ENCODE data around the gene OR14A2.
"Not testable (repeated sequence)": the region's sequence is repeated elsewhere in the genome, so short reads cannot be mapped to it uniquely, and the experiment has no call there.

OR14A2 gene

DNA sequence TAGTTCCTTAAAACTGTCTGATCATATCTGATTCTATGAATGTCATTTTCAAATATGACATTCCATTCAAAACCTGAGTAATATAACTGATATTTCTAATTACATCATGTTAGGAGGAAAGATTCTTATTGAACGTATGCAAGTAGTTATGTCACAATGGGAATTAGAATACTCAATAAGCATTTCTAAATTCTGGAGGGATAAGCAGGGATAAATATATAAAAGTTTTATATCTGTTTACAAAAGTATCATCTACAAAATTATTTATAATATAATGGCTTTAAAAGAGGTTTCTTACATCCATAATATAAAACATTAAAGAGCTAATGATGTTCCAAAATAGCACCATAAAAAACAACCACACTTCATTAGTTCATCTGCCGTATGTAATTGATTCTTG, at the start of gene OR14A2:
Gene OR14A2, minus strand, starts transcription at position 101 of the 400 bp plus-strand sequence.
- Mint-ChIP-seq H3K27me3 (no peaks in the 10 kb centered on the region), H3K27ac (no peak within 1 kb of the TSS), H3K4me1 (no peaks in the 10 kb centered on the region), H3K36me3 (no peaks in the 10 kb centered on the region), H3K4me3 (no peak within 1 kb of the TSS), H3K9me3 (no peaks in the 10 kb centered on the region)

DNA sequence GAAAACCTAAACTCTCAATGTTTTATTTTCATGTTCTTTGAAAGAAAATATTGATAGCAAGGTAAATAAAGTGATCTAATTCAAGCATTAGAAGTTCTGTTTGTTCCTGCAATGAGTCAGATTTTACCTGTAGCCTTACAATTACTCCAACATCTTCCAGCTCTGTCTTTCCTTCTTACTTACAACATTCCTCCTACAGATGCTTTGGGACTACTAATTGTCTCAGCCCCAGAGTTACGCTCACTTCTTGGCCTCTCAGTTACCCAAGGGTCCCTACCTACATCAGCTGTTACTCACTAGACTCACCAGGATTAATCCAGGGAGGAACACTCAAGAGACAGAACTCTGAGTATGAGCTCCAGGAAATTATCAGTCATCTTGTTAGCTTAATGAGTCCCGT, 49.6 kb upstream of the OR14A2 start:
- Mint-ChIP-seq H3K4me3 (no peak overlapping the region), H3K4me1 (no peaks in the 10 kb centered on the region), H3K27ac (no peak overlapping the region), H3K36me3 (no peaks in the 10 kb centered on the region), H3K9me3 (peaks cover 6% of the 10 kb centered on the region), H3K27me3 (no peaks in the 10 kb centered on the region)

DNA sequence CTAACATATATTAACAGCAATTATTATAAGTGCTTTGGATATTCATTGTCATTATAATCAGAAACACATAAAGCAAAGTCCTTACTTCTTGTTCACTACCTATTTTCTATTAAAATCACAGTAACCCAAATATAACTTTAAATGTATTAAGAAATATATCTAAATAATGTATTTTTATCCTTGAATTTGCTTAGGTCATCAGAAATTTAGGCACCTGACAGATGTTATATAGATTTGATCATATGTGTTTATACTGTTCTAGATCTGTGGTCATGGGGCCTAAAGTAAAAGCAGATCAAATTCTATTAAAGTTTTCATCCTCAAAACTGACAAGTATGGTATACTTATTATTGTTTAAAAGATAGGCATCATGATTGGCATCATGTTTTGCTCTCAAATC, 21.7 kb upstream of the OR14A2 start:
- H3K27me3 Mint-ChIP-seq: no peaks in the 10 kb centered on the region
- H3K27ac Mint-ChIP-seq: no peak overlapping the region
- no peaks in the 10 kb centered on the region for H3K36me3 Mint-ChIP-seq
- H3K4me1 Mint-ChIP-seq: no peaks in the 10 kb centered on the region
- H3K9me3 Mint-ChIP-seq: peaks cover 8% of the 10 kb centered on the region
- no peak overlapping the region for H3K4me3 Mint-ChIP-seq

DNA sequence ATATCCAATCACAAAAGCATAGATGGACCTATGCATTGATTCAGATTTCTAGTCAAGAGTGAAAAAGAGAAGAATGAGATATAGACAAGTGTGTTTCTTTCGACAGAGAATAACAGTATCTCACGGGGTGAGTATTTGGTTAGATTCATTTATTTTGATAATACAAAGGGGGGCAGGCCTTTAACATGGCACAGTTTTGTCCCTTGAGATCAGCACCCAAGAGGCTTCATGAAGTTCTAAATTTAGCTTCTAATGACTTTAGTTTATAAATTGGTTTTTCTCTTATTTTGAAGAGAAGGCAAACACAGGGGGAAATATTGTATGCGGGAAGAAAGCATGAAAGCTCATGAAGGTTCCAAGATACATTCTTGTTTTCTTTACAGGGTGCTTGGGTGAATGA, 12.5 kb upstream of the OR14A2 start, which contains the start of gene OR1C1:
Gene OR1C1, minus strand, starts transcription at position 101 of the 400 bp plus-strand sequence. CDS start 2,150 bp downstream, outside the sequence.
- H3K27ac Mint-ChIP-seq: no peak within 1 kb of the TSS
- no peak within 1 kb of the TSS for H3K4me3 Mint-ChIP-seq
- H3K9me3 Mint-ChIP-seq: no peaks in the 10 kb centered on the region
- H3K4me1 Mint-ChIP-seq: no peaks in the 10 kb centered on the region
- no peaks in the 10 kb centered on the region for H3K27me3 Mint-ChIP-seq
- H3K36me3 Mint-ChIP-seq: no peaks in the 10 kb centered on the region

DNA sequence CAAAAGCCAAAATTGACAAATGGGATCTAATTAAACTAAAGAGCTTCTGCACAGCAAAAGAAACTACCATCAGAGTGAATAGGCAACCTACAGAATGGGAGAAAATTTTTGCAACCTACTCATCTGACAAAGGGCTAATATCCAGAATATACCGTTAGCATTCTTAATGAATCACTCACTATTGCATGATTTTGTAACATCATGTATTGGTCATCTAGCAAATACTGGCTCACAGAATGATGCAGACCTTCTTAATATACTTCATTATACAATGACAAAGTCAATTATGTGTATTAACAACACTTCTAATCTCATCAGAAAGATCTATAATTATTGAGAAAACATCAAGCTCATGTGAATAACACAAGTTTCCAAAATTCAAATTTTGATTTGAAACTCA, 6.4 kb upstream of the OR14A2 start:
- H3K27ac Mint-ChIP-seq, H3K4me3 Mint-ChIP-seq, H3K36me3 Mint-ChIP-seq, H3K27me3 Mint-ChIP-seq, H3K9me3 Mint-ChIP-seq, H3K4me1 Mint-ChIP-seq: not testable (repeated sequence)

DNA sequence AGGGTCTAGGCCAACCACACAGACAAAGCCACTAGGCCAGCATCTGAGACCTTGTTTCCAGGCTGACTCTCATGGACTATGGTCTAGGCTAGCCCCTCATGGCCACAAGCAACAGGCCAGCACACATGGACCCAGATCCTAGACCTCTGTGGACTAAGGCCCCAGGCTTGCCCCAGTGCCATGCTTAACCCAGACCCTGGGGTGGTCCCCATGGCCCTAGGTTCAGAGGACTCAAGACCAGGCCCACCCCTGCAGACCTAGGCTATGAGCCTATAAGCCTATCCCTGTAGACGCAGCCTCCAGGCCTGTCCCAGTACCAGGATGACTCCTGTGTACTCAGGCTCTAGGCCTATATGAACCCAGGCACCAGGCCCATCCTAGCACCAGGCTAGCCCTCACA, 1.9 kb upstream of the OR14A2 start:
- no peaks in the 10 kb centered on the region for H3K27me3 Mint-ChIP-seq
- no peaks in the 10 kb centered on the region for H3K9me3 Mint-ChIP-seq
- no peaks in the 10 kb centered on the region for H3K4me1 Mint-ChIP-seq
- H3K36me3 Mint-ChIP-seq: no peaks in the 10 kb centered on the region
- no peak overlapping the region for H3K27ac Mint-ChIP-seq
- H3K4me3 Mint-ChIP-seq: no peak overlapping the region

DNA sequence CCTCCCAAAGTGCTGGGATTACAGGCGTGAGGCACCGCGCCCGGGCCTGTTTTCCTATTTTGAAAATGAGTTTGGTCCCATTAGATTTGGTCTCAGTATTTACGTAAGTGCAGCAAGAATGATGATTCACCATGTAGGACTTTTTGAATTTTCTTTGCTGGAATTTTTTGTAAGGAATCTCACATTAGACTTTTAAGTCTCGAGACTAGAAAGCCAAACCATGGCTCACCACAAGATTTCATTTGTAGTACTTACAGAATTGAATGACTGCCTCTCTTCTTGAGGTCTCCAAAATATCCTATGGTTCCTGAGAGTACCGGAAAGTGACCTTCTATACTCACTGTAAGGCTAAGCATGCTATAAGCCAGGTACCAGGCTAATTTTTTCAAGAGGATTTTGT, 325 bp downstream of the OR14A2 start:
- Mint-ChIP-seq H3K9me3 (no peaks in the 10 kb centered on the region), H3K4me3 (no peak overlapping the region), H3K36me3 (no peaks in the 10 kb centered on the region), H3K27me3 (no peaks in the 10 kb centered on the region), H3K27ac (no peak overlapping the region), H3K4me1 (no peaks in the 10 kb centered on the region)

DNA sequence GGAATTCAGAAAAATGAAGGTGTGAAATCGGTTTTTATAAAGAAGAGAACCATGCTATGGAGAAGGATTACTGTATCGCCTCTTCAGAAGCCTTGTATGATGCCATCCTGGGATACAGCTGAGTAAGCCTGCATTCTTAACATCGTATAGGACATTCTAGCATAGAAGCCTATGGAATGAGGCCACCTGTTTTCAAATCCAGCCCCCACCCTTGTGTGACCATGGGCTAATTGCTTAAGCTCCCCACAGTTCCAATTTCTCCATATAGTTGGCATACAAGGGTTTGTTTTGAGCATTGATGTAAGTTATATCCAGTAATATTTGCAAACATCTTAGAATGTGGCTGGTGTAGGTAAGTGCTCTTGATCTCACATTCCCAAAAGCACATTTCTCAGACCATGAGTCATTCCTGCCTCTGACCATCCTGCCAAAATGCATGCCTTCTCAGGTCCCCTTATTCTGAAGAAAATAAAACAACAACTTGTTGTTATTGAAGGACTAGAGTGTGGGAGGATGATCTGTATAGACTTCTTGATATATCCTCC, 1.5 kb downstream of the OR14A2 start:
- Mint-ChIP-seq H3K27ac (no peak overlapping the region), H3K27me3 (no peaks in the 10 kb centered on the region), H3K4me3 (no peak overlapping the region), H3K9me3 (no peaks in the 10 kb centered on the region), H3K4me1 (no peaks in the 10 kb centered on the region), H3K36me3 (no peaks in the 10 kb centered on the region)

DNA sequence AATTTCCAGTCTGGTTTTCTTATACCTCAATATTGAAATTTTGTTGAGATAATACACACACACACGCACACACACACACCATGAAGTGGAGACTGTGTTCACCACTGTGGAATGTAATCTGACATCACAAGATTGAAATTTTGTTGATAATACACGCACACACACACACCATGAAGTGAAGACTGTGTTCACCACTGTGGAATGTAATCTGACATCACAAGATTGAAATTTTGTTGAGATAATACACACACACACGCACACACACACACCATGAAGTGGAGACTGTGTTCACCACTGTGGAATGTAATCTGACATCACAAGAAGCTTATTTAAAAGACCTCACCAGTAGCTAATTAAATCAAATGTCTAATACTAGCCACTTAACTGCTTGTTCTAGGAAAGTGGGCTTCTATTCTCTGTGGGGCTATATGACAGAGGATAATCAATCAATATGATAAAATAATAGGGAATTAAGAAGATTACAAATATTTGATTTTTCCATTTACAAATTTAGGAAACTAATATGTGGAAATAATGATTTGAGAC, 5.7 kb downstream of the OR14A2 start:
- not testable (repeated sequence) for H3K27ac Mint-ChIP-seq, H3K4me3 Mint-ChIP-seq, H3K4me1 Mint-ChIP-seq, H3K27me3 Mint-ChIP-seq, H3K9me3 Mint-ChIP-seq, H3K36me3 Mint-ChIP-seq

DNA sequence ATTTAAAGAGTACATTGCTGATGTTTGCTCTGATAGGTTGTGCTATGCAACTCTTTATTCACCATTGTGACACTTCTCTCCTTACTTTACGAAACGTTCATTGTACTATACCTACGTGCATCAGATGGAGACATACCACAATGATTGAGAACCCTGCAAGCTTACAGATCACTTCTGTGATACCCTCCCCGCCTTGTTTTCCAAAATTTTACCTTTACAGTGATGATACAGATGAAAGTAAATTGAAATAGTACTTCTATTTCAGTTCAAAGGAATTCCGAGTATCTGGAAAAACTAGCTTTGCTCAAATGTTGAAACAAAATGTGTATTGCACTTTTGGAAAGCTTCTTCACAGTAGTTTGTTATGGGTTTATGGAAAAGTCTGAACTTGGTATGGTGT, 6.2 kb downstream of the OR14A2 start:
- H3K9me3 Mint-ChIP-seq: no peaks in the 10 kb centered on the region
- H3K4me3 Mint-ChIP-seq: no peak overlapping the region

DNA sequence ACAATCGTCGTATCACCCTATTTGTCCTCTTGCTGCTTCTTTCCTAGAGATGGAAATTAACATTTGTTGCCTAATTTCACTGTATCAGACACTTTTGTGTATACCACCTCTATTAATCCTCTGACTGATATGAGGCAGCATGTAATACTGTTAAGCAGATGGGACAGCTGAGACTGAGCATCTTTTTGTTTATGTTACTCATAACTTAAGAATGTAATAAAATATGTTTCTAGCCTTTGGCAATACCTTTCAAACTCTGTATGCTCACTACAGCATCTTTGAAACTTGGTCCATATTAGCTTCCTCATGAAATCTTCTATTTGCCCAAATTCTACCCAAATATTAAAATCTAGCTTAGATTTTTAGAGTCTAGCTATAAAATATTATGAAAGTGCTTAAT, 7.2 kb downstream of the OR14A2 start:
- Mint-ChIP-seq H3K9me3 (no peaks in the 10 kb centered on the region), H3K36me3 (no peaks in the 10 kb centered on the region), H3K27ac (no peak overlapping the region), H3K4me3 (no peak overlapping the region), H3K4me1 (no peaks in the 10 kb centered on the region), H3K27me3 (peaks cover 2% of the 10 kb centered on the region)

More for the DNA sequence above, 6.2 kb downstream of the OR14A2 start:
- Mint-ChIP-seq H3K27ac (no peak overlapping the region), H3K27me3 (peaks cover 2% of the 10 kb centered on the region), H3K36me3 (no peaks in the 10 kb centered on the region), H3K4me1 (no peaks in the 10 kb centered on the region)

DNA sequence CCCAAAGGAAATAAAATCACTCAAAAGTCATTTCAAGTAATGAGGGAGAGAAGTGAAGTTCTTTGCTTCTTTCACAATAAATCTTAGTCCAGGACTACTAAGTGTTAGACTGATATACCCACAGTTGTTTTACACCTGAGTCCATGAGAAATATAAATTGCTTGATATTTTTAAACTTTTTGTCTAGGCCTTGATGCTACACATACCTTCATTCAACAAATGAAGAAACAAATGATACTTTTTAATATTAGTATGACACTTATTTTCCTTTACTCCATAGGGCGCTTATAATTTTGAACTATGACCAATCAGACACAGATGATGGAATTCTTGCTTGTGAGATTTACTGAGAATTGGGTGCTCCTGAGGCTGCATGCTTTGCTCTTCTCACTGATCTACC, 9.6 kb downstream of the OR14A2 start, which contains the start of gene OR14K1:
Gene OR14K1, plus strand, starts transcription at position 301 of the 400 bp plus-strand sequence. Its CDS starts 0 bp downstream, at position 301.
- Mint-ChIP-seq H3K27ac (no peak within 1 kb of the TSS), H3K27me3 (peaks cover 2% of the 10 kb centered on the region), H3K4me1 (no peaks in the 10 kb centered on the region), H3K36me3 (no peaks in the 10 kb centered on the region), H3K9me3 (no peaks in the 10 kb centered on the region), H3K4me3 (no peak within 1 kb of the TSS)

DNA sequence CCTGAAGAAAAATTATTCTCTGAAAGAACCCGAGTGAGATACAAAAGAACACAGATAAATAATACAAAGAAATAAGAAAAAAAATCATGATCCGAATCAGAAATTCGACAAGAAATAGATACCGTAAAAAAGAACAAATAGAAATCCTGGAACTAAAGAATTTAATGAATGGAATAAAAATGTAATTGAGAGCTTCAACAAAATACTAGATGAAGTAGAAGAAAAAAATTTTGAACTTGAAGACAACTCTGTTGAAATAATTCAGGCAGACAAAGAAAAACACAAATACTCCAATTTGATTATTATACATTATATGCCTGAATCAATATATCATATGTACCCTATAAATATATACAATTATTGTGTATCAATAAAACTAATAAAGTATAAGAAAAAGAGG, 26.7 kb downstream of the OR14A2 start:
- Mint-ChIP-seq H3K27me3 (no peaks in the 10 kb centered on the region), H3K4me3 (no peak overlapping the region), H3K27ac (no peak overlapping the region), H3K9me3 (peaks cover 15% of the 10 kb centered on the region), H3K36me3 (no peaks in the 10 kb centered on the region), H3K4me1 (no peaks in the 10 kb centered on the region)

DNA sequence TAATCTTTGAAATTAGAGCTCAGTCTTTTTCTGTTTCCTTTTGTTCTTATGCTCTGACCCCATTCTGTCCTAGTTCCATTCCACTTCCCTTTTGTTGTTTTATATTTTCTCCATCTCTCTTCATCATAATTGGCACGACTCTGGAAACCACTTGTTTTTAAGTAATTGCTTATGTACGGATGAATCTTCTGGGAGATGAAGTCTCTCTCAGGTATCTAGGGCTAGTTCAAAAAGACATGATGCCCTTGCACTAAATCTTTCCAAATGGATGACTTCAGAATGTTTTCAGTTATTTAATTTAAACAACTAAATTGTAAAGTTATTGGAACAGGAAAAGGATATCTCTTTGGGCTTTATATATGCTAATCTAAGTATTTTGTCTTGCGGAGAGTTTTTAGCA, 31.4 kb downstream of the OR14A2 start, which contains the start of gene OR6F1:
Gene OR6F1, minus strand, starts transcription at position 101 of the 400 bp plus-strand sequence. CDS start 3,891 bp downstream, outside the sequence.
- no peak within 1 kb of the TSS for H3K27ac Mint-ChIP-seq

DNA sequence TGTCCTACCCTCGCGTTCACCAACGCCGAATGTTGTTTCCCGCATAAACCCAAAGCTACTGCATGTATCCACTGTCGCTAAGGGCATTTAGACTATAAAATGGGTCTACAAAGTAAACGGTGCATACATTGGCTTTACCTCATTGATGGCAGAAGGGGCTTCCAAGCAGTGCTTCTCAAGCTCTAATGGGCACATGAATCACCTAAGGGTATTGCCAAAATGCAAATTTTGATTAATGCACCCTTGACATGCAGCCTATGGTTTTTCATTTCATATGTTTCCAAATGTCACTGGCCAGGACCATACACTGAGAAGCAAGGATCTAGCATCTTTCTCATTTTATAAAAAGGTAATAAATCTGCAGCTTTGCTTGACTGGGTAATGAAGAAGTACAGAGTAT, 34.2 kb downstream of the OR14A2 start:
- Mint-ChIP-seq H3K4me3 (no peak overlapping the region), H3K27me3 (no peaks in the 10 kb centered on the region), H3K4me1 (no peaks in the 10 kb centered on the region), H3K27ac (no peak overlapping the region), H3K36me3 (no peaks in the 10 kb centered on the region), H3K9me3 (peaks cover 3% of the 10 kb centered on the region)

More for the DNA sequence above, 31.4 kb downstream of the OR14A2 start, which contains the start of gene OR6F1:
- Mint-ChIP-seq H3K27me3 (no peaks in the 10 kb centered on the region), H3K9me3 (peaks cover 3% of the 10 kb centered on the region), H3K36me3 (no peaks in the 10 kb centered on the region), H3K4me1 (no peaks in the 10 kb centered on the region), H3K4me3 (no peak within 1 kb of the TSS)

DNA sequence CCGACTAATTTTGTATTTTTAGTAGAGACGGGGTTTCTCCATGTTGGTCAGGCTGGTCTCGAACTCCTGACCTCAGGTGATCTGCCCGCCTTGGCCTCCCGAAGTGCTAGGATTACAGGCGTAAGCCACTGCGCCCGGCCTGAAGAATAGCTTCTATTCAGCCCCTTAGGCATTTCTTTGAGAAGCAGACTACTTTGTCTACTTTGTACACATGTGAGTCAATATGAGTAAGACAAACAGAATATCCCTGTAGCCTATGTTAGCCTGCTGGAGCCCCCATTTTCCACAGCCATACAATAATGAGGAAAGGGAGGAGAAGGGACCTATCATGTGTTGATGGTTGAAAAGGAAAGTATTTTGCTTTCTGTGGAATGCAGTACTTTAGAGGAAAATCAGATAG, 37.3 kb downstream of the OR14A2 start:
- H3K36me3 Mint-ChIP-seq, H3K27me3 Mint-ChIP-seq, H3K27ac Mint-ChIP-seq, H3K4me3 Mint-ChIP-seq, H3K9me3 Mint-ChIP-seq, H3K4me1 Mint-ChIP-seq: not testable (repeated sequence)

DNA sequence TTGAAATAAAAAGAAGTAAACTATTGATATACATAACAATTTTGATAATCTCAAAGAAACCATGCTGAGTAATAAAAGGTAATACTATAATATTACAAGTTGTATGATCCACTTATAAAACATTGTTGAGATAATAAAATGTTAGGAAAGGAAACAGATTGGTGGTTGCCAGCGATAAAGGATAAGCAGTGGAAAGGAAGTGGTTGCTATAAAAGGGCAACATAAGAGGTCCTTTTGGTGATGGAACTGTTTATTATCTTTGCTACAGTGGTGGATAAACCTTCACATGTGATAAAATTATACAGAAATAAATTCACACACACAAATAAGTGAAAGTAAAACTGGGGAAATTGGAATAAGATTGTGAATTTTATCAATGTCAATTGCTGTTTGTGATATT, 46.6 kb downstream of the OR14A2 start:
- H3K4me1 Mint-ChIP-seq: no peaks in the 10 kb centered on the region
- no peaks in the 10 kb centered on the region for H3K27me3 Mint-ChIP-seq
- no peaks in the 10 kb centered on the region for H3K36me3 Mint-ChIP-seq
- no peak overlapping the region for H3K27ac Mint-ChIP-seq
- H3K4me3 Mint-ChIP-seq: no peak overlapping the region
- H3K9me3 Mint-ChIP-seq: no peaks in the 10 kb centered on the region

Measured in activated naive CD4-positive, alpha-beta T cell treated with anti-CD3 and anti-CD28 coated beads, Interleukin-2, amount 50 U/mL, for 24 hours (primary cell).